Measurements from ENCODE around the gene ADA. TPM values are rescaled to one million over a fixed set of nuclear protein-coding genes. Genes with fewer than 3 reads are reported as not detected.

The ADA gene
- total RNA-seq, 2 experiments from 2014 or later, result 90.4 to 98.8 TPM

- H3K27me3 Mint-ChIP-seq, result no peaks in the 10 kb centered on the region
- H3K9me3 Mint-ChIP-seq, result no peaks in the 10 kb centered on the region
- H3K4me3 Mint-ChIP-seq, result peak overlapping the region; percentile 77
- H3K27ac Mint-ChIP-seq, result peak overlapping the region; percentile 87
- peaks cover 9% of the 10 kb centered on the region for H3K36me3 Mint-ChIP-seq
- DNase-seq (peak; percentile 87), ATAC-seq (ENCODE audit: low read depth) (peak; percentile 92)
- peaks cover 12% of the 10 kb centered on the region for H3K4me1 Mint-ChIP-seq
- POLR2A ChIA-PET, result interaction anchor here (1.0 to 1.4 kb wide), 4 partner anchors 11 to 134 kb away, joined by 3 to 5 read pairs (median 4); partner anchors contain the start of gene TTPAL
Measured at GRCh38 chr20:44609516-44610312, 41.8 kb downstream of the ADA start.

DNA sequence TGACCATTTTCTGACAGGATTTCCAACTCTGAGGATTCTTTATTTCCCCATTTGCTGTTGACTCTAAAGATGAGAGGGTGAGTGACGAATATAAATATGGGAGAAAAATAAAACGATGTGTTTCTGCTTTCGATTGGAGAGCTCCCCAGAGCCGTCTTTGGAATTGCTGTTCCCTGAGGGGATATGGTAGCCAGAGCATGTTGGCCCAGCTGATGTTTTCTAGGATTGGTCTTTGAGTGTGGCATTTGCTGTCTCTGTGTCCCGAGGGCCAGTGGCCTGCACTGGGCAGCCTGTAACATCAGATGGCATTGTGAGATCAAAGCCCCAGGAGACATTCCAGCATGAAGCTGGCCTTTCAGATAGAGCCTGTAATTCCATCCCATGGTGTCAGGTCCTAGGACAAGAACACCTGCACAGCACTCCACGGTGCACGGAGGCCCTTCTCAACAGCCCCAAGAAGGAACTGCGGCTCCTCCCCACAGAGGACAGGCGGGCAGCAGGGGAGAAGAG is 42.4 kb downstream of the ADA start:
- H3K27me3 Mint-ChIP-seq, result no peaks in the 10 kb centered on the region
- POLR2A ChIA-PET, result interaction anchor here (0.7 to 1.2 kb wide), 2 partner anchors 133 to 138 kb away, joined by 4 read pairs; partner anchors contain the start of gene TTPAL
- H3K4me1 Mint-ChIP-seq, result peaks cover 11% of the 10 kb centered on the region
- no peak overlapping the region for H3K27ac Mint-ChIP-seq
- H3K4me3 Mint-ChIP-seq, result no peak overlapping the region
- no peak for ATAC-seq (ENCODE audit: low read depth)
- H3K9me3 Mint-ChIP-seq, result no peaks in the 10 kb centered on the region
- peaks cover 6% of the 10 kb centered on the region for H3K36me3 Mint-ChIP-seq
- peak; percentile 26 for DNase-seq

- Mint-ChIP-seq H3K9me3 (no peaks in the 10 kb centered on the region), H3K4me1 (peaks cover 14% of the 10 kb centered on the region), H3K4me3 (no peak overlapping the region), H3K27ac (no peak overlapping the region), H3K27me3 (no peaks in the 10 kb centered on the region), H3K36me3 (no peaks in the 10 kb centered on the region)
- ATAC-seq (ENCODE audit: low read depth) (no peak), DNase-seq (no peak)
- POLR2A ChIA-PET, result no interaction called here
Measured at GRCh38 chr20:44606725-44607441, 44.6 kb downstream of the ADA start.

DNA sequence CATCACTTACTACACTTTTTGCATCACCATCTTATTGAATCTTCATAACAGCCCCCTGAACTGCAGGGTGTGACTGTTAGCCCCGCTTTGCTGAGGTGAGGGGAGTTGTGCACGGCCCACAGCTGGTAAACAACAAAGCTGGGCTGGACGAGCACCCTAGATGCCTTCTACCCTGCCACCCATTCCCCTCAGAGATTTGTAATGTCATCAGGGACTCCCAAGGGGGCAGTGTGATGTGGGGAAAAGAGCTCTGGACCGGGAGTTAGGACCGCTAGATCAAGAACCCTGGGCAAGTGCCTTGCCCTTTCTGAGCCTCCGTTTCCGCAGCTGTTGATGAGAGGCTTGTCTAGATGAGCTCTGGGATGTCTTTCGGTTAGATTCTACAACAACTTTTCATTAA is 48.2 kb downstream of the ADA start:
- DNase-seq, result no peak
- Mint-ChIP-seq H3K4me1 (peaks cover 27% of the 10 kb centered on the region), H3K9me3 (no peaks in the 10 kb centered on the region), H3K36me3 (peaks cover 2% of the 10 kb centered on the region), H3K27me3 (no peaks in the 10 kb centered on the region), H3K27ac (no peak overlapping the region), H3K4me3 (no peak overlapping the region)
- POLR2A ChIA-PET, result no interaction called here
- ATAC-seq (ENCODE audit: low read depth), result no peak

- Mint-ChIP-seq H3K27ac (no peak overlapping the region), H3K27me3 (no peaks in the 10 kb centered on the region)
- POLR2A ChIA-PET, result no interaction called here
Measured at GRCh38 chr20:44601801-44602204, 49.7 kb downstream of the ADA start.

GRCh38 chr20:44601236-44601671 is 50.2 kb downstream of the ADA start:
- Mint-ChIP-seq H3K4me1 (peaks cover 33% of the 10 kb centered on the region), H3K27me3 (no peaks in the 10 kb centered on the region), H3K27ac (no peak overlapping the region)

More at GRCh38 chr20:44601801-44602204, 49.7 kb downstream of the ADA start:
- Mint-ChIP-seq H3K9me3 (no peaks in the 10 kb centered on the region), H3K4me3 (no peak overlapping the region), H3K36me3 (peaks cover 2% of the 10 kb centered on the region), H3K4me1 (peaks cover 33% of the 10 kb centered on the region)
- no peak for ATAC-seq (ENCODE audit: low read depth)
- DNase-seq, result no peak

GRCh38 chr20:44600758-44601201 is 50.7 kb downstream of the ADA start:
- H3K9me3 Mint-ChIP-seq, result no peaks in the 10 kb centered on the region
- ATAC-seq (ENCODE audit: low read depth), result no peak
- H3K36me3 Mint-ChIP-seq, result peaks cover 2% of the 10 kb centered on the region
- no peak overlapping the region for H3K27ac Mint-ChIP-seq
- POLR2A ChIA-PET, result no interaction called here
- H3K4me1 Mint-ChIP-seq, result peaks cover 33% of the 10 kb centered on the region
- H3K27me3 Mint-ChIP-seq, result no peaks in the 10 kb centered on the region
- no peak for DNase-seq
- H3K4me3 Mint-ChIP-seq, result no peak overlapping the region

More at GRCh38 chr20:44601236-44601671, 50.2 kb downstream of the ADA start:
- POLR2A ChIA-PET, result no interaction called here
- Mint-ChIP-seq H3K4me3 (no peak overlapping the region), H3K9me3 (no peaks in the 10 kb centered on the region), H3K36me3 (peaks cover 2% of the 10 kb centered on the region)
- DNase-seq, result no peak
- ATAC-seq (ENCODE audit: low read depth), result no peak

DNA sequence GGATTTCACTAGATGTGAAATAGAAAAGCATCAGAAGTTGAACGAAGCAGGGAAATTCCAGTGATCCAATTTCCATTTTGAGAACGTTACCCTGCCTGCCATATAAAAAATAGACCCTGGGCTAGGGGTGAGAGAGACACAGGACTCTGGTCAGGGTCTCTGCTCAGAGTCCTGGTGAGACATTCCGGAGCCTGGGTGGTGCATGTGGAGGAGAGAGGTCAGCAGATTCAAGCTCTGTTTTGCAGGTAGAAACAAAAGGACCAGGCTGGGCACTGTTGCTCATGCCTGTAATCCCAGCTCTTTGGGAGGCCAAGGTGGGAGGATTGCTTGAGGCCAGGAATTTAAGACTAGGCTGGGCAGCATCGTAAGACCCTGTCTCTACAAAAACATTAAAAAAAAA is 51.2 kb downstream of the ADA start:
- H3K4me3 Mint-ChIP-seq, result no peak overlapping the region
- H3K4me1 Mint-ChIP-seq, result peaks cover 33% of the 10 kb centered on the region
- no peaks in the 10 kb centered on the region for H3K27me3 Mint-ChIP-seq
- H3K27ac Mint-ChIP-seq, result peak overlapping the region; percentile 26
- DNase-seq, result no peak
- peaks cover 2% of the 10 kb centered on the region for H3K36me3 Mint-ChIP-seq
- ATAC-seq (ENCODE audit: low read depth), result no peak
- H3K9me3 Mint-ChIP-seq, result no peaks in the 10 kb centered on the region
- POLR2A ChIA-PET, result no interaction called here

DNA sequence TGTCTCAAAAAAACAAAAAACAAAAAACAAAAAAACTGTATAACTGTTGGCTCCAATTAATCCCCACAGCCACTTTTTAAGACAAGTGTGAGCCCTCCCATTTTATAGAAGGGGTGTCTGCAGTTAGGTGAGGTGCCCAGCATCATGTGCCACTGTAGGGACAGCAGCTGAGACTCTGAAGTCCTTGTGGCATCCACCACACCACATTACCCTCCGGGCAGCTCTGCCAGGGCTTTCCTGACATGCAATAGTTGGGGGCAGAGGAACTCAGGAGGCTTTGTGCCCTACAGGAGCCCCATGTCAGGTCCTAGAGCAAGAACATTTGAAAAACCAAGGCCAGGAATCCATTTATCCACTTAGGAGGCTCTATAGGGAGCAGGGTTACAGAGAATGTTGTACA is 51.8 kb downstream of the ADA start:
- H3K27me3 Mint-ChIP-seq, result no peaks in the 10 kb centered on the region
- DNase-seq, result no peak
- peak overlapping the region; percentile 22 for H3K27ac Mint-ChIP-seq
- H3K4me1 Mint-ChIP-seq, result peaks cover 33% of the 10 kb centered on the region
- H3K4me3 Mint-ChIP-seq, result no peak overlapping the region
- ATAC-seq (ENCODE audit: low read depth), result no peak
- no peaks in the 10 kb centered on the region for H3K9me3 Mint-ChIP-seq
- H3K36me3 Mint-ChIP-seq, result peaks cover 2% of the 10 kb centered on the region
- POLR2A ChIA-PET, result no interaction called here

- Mint-ChIP-seq H3K27ac (peak overlapping the region; percentile 85), H3K36me3 (peaks cover 2% of the 10 kb centered on the region), H3K27me3 (no peaks in the 10 kb centered on the region), H3K9me3 (no peaks in the 10 kb centered on the region), H3K4me1 (peaks cover 33% of the 10 kb centered on the region), H3K4me3 (peak overlapping the region; percentile 84)
- POLR2A ChIA-PET, result interaction anchor here (0.5 to 1.8 kb wide), 6 partner anchors 12 to 123 kb away, joined by 3 to 7 read pairs (median 4); partner anchors contain the start of genes SERINC3 and TTPAL
- DNase-seq (no peak), ATAC-seq (ENCODE audit: low read depth) (peak; percentile 94)
Measured at GRCh38 chr20:44598423-44599305, 52.8 kb downstream of the ADA start.

DNA sequence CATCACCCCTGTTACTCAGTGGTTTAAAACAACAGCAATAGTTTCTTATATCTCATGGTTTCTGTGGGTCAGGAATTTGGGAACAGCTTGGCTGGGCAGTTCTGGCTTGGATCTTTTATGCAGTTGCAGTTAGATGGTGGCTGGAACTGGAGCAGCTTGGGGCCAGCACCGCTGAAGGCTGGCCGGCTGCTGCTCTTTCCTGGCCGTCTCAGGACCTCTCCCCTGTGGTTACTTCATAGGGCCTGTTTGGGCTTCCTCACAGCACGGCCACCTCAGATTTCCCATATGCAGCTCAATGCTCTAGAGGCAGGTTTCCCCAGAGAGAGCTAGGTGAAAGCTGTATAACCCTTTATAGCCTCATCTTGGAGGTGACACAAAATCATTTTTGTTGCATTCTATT is 53.6 kb downstream of the ADA start:
- ATAC-seq (ENCODE audit: low read depth) (no peak), DNase-seq (no peak)
- Mint-ChIP-seq H3K27ac (peak overlapping the region; percentile 85), H3K36me3 (peaks cover 2% of the 10 kb centered on the region), H3K27me3 (no peaks in the 10 kb centered on the region), H3K9me3 (no peaks in the 10 kb centered on the region), H3K4me1 (peaks cover 33% of the 10 kb centered on the region), H3K4me3 (peak overlapping the region; percentile 84)
- POLR2A ChIA-PET, result interaction anchor here (0.5 to 1.8 kb wide), 4 partner anchors 18 to 103 kb away, joined by 3 to 7 read pairs (median 4); partner anchors contain the start of gene SERINC3

DNA sequence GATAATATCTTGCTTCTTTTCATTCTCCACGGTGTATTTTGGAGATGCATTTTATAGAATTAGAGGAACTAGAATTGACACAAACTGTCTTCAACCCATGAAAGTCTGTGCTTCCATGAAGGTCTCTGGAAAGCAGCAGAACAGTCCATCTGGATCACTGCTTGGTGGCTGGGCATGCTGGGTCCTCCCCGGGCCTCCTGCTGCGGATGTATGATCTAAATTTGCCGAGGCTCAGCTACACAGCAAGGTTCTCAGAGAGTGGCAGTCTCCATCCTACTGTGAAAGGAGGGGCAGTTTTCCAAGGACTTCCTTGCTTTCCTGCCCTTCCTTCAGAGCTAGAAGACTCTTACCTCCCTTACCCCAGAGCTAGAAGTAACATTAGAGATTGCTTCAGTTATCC is 54.0 kb downstream of the ADA start:
- Mint-ChIP-seq H3K27ac (no peak overlapping the region), H3K9me3 (no peaks in the 10 kb centered on the region), H3K4me1 (peaks cover 33% of the 10 kb centered on the region), H3K4me3 (no peak overlapping the region), H3K36me3 (peaks cover 2% of the 10 kb centered on the region), H3K27me3 (no peaks in the 10 kb centered on the region)
- POLR2A ChIA-PET, result interaction anchor here (1.3 to 1.8 kb wide), 3 partner anchors 18 to 103 kb away, joined by 3 to 7 read pairs (median 4); partner anchors contain the start of gene SERINC3
- ATAC-seq (ENCODE audit: low read depth) (no peak), DNase-seq (no peak)

Data from activated naive CD8-positive, alpha-beta T cell treated with anti-CD3 and anti-CD28 coated beads, Interleukin-2, amount 10 ng/mL, durations not matched to agents 7 days and 5 days (primary cell).